Measurements from ENCODE around the gene SUFU.

DNA sequence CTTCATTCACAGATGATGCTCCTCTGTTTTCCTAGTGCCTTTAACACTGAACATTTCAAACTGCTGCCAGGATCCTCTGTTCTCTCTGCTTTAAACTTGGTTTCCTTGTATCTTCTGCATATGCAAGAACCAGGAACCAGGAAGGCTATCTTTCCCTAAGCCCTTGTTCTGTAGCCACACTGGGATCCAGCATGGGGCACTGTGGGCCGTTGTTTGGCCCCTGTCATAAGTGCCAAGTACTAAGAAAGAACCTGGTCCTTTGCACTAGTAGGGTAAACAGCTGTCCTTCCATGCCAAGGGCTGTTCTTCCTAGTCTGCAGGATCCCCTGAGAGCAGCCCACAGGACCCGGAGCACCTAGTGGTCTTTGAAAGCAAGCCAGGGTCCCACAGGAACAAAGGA is 91.5 kb downstream of the SUFU start:
- TF ChIP-seq, protein P1, sequence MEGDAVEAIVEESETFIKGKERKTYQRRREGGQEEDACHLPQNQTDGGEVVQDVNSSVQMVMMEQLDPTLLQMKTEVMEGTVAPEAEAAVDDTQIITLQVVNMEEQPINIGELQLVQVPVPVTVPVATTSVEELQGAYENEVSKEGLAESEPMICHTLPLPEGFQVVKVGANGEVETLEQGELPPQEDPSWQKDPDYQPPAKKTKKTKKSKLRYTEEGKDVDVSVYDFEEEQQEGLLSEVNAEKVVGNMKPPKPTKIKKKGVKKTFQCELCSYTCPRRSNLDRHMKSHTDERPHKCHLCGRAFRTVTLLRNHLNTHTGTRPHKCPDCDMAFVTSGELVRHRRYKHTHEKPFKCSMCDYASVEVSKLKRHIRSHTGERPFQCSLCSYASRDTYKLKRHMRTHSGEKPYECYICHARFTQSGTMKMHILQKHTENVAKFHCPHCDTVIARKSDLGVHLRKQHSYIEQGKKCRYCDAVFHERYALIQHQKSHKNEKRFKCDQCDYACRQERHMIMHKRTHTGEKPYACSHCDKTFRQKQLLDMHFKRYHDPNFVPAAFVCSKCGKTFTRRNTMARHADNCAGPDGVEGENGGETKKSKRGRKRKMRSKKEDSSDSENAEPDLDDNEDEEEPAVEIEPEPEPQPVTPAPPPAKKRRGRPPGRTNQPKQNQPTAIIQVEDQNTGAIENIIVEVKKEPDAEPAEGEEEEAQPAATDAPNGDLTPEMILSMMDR (IDR thresholded peaks at IDR 0.05), result peak in 1 of 4 experiments; percentile 23
- TF ChIP-seq POLR2A (IDR thresholded peaks at IDR 0.05), result no peak

Measured in sigmoid colon (tissue), 3 donors.